Breast epithelium (tissue), 4 donors: ENCODE results near the gene ABCC4. TPM values are rescaled to one million over a fixed set of nuclear protein-coding genes. Genes with fewer than 3 reads are reported as not detected.

Experiments used
- DNase-seq, 2 donors: peaks; one replicate each; pipeline ENCODE4 v3.0.0-alpha.2; 2019; ENCODE audit warnings: low spot score in 2 of 2
- H3K27ac ChIP-seq, 2 donors: fragments of 200-600 bp; sonication (generic) in 1 of 2; one replicate each; pipeline ENCODE4 v1.5.1; 2016 to 2019; ENCODE audit warnings: mild to moderate bottlenecking in 1 of 2
- H3K27me3 ChIP-seq, 2 donors: fragments of 200-600 bp; sonication (generic) in 1 of 2; one replicate each; pipeline versions ENCODE4 v1.5.1 to v1.6.0; 2017 to 2019; ENCODE audit warnings: control low read depth in 1 of 2, mild to moderate bottlenecking in 1 of 2
- H3K36me3 ChIP-seq: fragments of 200-600 bp; one replicate; pipeline ENCODE4 v1.5.1; 2019
- H3K4me1 ChIP-seq, 2 donors: fragments of 200-600 bp; sonication (generic); one replicate each; pipeline ENCODE4 v1.5.1; 2016 to 2019; ENCODE audit warnings: control low read depth in 1 of 2
- H3K4me3 ChIP-seq, 3 donors: fragments of 200-600 bp; sonication (generic); 1 replicate in 2 of 3; 2 replicates in 1 of 3; pipeline ENCODE4 v1.5.1; 2016 to 2019; ENCODE audit warnings: mild to moderate bottlenecking in 3 of 3, moderate library complexity in 2 of 3
- H3K9me3 ChIP-seq, 2 donors: fragments of 200-600 bp; sonication (generic) in 1 of 2; one replicate each; pipeline ENCODE4 v1.5.1; 2016 to 2019; ENCODE audit warnings: control low read depth in 1 of 2
- POLR2A ChIP-seq: fragments of 450-650 bp; IDR thresholded peaks from one replicate; pipeline ENCODE4 v1.6.1; 2016; ENCODE audit warnings: antibody characterized with exemption, mild to moderate bottlenecking, moderate library complexity
- POLR2AphosphoS5 ChIP-seq, 3 donors: sonication (generic); formaldehyde crosslinking; IDR thresholded peaks; one replicate each; pipeline ENCODE4 v1.6.1; 2017; ENCODE audit warnings: antibody characterized with exemption in 3 of 3
- intact Hi-C: fragments of 100-400 bp; cut with DNase I; formaldehyde crosslinking; loops from one replicate; pipeline ENCODE4 v1.15.1; 2023; ENCODE audit warnings: low total_unique reads
- total RNA-seq, 3 donors: library from RNA; depleted of rRNA; stranded (reverse); fragments of >200 nt; gene quantifications; one replicate each; pipeline ENCODE4 v1.1.0, GENCODE V29; 2016
- TF ChIP-seq, protein P1 (sequence below), 3 donors: fragments of 450-650 bp; IDR thresholded peaks; one replicate each; pipeline ENCODE4 v1.5.1; 2016 to 2017; ENCODE audit warnings: antibody characterized with exemption in 3 of 3, mild to moderate bottlenecking in 3 of 3, moderate library complexity in 3 of 3

ABCC4 gene
- total RNA-seq, 3 donors from 2014 or later: 4.1 to 6.2 (median 4.5) TPM

GRCh38 chr13:95229855-95230254 lies 71.4 kb downstream of the ABCC4 start:
- no peak for DNase-seq
- no peak overlapping the region for H3K4me3 ChIP-seq
- intact Hi-C loops: no loop called here

DNA sequence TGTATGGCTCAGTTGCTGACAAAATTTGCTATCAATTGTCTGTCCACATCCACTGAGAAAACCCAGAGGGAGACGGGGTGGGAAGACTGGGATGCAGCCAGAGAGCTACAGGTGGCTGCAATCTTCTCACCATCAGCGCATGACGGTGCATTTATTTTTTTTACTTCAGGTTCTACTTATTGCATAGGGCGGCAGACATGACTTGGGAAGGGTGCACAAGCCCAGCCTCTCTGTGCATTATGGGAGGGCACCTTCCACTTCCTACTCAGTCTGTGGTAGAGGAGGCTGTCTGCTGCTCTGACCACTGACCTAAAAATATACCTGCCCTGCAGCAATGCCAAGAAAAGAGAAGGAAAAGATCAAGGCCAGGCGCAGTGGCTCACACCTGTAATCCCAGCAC lies 73.1 kb downstream of the ABCC4 start:
- H3K4me3 ChIP-seq: no peak overlapping the region
- TF ChIP-seq POLR2A (no peak), POLR2AphosphoS5 (IDR thresholded peaks at IDR 0.05) (no peak)
- TF ChIP-seq, protein P1, sequence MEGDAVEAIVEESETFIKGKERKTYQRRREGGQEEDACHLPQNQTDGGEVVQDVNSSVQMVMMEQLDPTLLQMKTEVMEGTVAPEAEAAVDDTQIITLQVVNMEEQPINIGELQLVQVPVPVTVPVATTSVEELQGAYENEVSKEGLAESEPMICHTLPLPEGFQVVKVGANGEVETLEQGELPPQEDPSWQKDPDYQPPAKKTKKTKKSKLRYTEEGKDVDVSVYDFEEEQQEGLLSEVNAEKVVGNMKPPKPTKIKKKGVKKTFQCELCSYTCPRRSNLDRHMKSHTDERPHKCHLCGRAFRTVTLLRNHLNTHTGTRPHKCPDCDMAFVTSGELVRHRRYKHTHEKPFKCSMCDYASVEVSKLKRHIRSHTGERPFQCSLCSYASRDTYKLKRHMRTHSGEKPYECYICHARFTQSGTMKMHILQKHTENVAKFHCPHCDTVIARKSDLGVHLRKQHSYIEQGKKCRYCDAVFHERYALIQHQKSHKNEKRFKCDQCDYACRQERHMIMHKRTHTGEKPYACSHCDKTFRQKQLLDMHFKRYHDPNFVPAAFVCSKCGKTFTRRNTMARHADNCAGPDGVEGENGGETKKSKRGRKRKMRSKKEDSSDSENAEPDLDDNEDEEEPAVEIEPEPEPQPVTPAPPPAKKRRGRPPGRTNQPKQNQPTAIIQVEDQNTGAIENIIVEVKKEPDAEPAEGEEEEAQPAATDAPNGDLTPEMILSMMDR (IDR thresholded peaks at IDR 0.05): no peak
- H3K4me1 ChIP-seq: no peaks in the 10 kb centered on the region
- no peaks in the 10 kb centered on the region for H3K27me3 ChIP-seq
- no peaks in the 10 kb centered on the region for H3K36me3 ChIP-seq
- H3K9me3 ChIP-seq: no peaks in the 10 kb centered on the region
- DNase-seq: no peak
- no peak overlapping the region for H3K27ac ChIP-seq
- intact Hi-C loops: no loop called here

More at GRCh38 chr13:95229855-95230254, 71.4 kb downstream of the ABCC4 start:
- Histone ChIP-seq H3K4me1 (no peaks in the 10 kb centered on the region), H3K36me3 (no peaks in the 10 kb centered on the region), H3K9me3 (no peaks in the 10 kb centered on the region), H3K27ac (no peak overlapping the region), H3K27me3 (no peaks in the 10 kb centered on the region)
- no peak for TF ChIP-seq POLR2AphosphoS5 (IDR thresholded peaks at IDR 0.05)
- no peak for TF ChIP-seq POLR2A
- TF ChIP-seq, protein P1 (IDR thresholded peaks at IDR 0.05): no peak

GRCh38 chr13:95226932-95227695 lies 74.1 kb downstream of the ABCC4 start:
- no peak for DNase-seq
- H3K36me3 ChIP-seq: no peaks in the 10 kb centered on the region
- no peak overlapping the region for H3K27ac ChIP-seq
- H3K9me3 ChIP-seq: no peaks in the 10 kb centered on the region
- no peaks in the 10 kb centered on the region for H3K4me1 ChIP-seq
- no peak for TF ChIP-seq POLR2AphosphoS5 (IDR thresholded peaks at IDR 0.05)
- TF ChIP-seq POLR2A: no peak
- TF ChIP-seq, protein P1 (IDR thresholded peaks at IDR 0.05): no peak
- no peaks in the 10 kb centered on the region for H3K27me3 ChIP-seq
- no peak overlapping the region for H3K4me3 ChIP-seq
- intact Hi-C loops: no loop called here

- no peaks in the 10 kb centered on the region for H3K27me3 ChIP-seq
- TF ChIP-seq POLR2AphosphoS5 (IDR thresholded peaks at IDR 0.05): no peak
- no peak for TF ChIP-seq POLR2A
- TF ChIP-seq, protein P1 (IDR thresholded peaks at IDR 0.05): no peak
- H3K36me3 ChIP-seq: no peaks in the 10 kb centered on the region
- H3K9me3 ChIP-seq: no peaks in the 10 kb centered on the region
- no peaks in the 10 kb centered on the region for H3K4me1 ChIP-seq
- intact Hi-C loops: no loop called here
- H3K27ac ChIP-seq: no peak overlapping the region
- no peak overlapping the region for H3K4me3 ChIP-seq
- no peak for DNase-seq
These were observed 74.8 kb downstream of the ABCC4 start for GRCh38 chr13:95226476-95226875.

- no peak overlapping the region for H3K4me3 ChIP-seq
- no peak for DNase-seq
- no peaks in the 10 kb centered on the region for H3K4me1 ChIP-seq
- H3K27me3 ChIP-seq: no peaks in the 10 kb centered on the region
- intact Hi-C loops: no loop called here
- no peaks in the 10 kb centered on the region for H3K36me3 ChIP-seq
- no peaks in the 10 kb centered on the region for H3K9me3 ChIP-seq
- no peak overlapping the region for H3K27ac ChIP-seq
- TF ChIP-seq POLR2A: no peak
- TF ChIP-seq POLR2AphosphoS5 (IDR thresholded peaks at IDR 0.05): no peak
- TF ChIP-seq, protein P1 (IDR thresholded peaks at IDR 0.05): no peak
These were observed 75.2 kb downstream of the ABCC4 start for GRCh38 chr13:95226050-95226449.
